GM12873 (cell line): ENCODE measurements around the gene ZNF598.

ENCODE experiments used
- TF ChIP-seq, protein P1 (sequence below): IDR thresholded peaks from 2 replicates; pipeline ENCODE4 v1.5.1; 2012; ENCODE audit warnings: low read depth, mild to moderate bottlenecking, moderate library complexity, low read length, control low read depth; ENCODE audit not compliant: insufficient read depth; ENCODE audit errors: missing control alignments

The ZNF598 gene

GRCh38 chr16:2038382-2039231 lies 29.0 kb upstream of the ZNF598 start:
- TF ChIP-seq, protein P1, sequence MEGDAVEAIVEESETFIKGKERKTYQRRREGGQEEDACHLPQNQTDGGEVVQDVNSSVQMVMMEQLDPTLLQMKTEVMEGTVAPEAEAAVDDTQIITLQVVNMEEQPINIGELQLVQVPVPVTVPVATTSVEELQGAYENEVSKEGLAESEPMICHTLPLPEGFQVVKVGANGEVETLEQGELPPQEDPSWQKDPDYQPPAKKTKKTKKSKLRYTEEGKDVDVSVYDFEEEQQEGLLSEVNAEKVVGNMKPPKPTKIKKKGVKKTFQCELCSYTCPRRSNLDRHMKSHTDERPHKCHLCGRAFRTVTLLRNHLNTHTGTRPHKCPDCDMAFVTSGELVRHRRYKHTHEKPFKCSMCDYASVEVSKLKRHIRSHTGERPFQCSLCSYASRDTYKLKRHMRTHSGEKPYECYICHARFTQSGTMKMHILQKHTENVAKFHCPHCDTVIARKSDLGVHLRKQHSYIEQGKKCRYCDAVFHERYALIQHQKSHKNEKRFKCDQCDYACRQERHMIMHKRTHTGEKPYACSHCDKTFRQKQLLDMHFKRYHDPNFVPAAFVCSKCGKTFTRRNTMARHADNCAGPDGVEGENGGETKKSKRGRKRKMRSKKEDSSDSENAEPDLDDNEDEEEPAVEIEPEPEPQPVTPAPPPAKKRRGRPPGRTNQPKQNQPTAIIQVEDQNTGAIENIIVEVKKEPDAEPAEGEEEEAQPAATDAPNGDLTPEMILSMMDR, result no peak

DNA sequence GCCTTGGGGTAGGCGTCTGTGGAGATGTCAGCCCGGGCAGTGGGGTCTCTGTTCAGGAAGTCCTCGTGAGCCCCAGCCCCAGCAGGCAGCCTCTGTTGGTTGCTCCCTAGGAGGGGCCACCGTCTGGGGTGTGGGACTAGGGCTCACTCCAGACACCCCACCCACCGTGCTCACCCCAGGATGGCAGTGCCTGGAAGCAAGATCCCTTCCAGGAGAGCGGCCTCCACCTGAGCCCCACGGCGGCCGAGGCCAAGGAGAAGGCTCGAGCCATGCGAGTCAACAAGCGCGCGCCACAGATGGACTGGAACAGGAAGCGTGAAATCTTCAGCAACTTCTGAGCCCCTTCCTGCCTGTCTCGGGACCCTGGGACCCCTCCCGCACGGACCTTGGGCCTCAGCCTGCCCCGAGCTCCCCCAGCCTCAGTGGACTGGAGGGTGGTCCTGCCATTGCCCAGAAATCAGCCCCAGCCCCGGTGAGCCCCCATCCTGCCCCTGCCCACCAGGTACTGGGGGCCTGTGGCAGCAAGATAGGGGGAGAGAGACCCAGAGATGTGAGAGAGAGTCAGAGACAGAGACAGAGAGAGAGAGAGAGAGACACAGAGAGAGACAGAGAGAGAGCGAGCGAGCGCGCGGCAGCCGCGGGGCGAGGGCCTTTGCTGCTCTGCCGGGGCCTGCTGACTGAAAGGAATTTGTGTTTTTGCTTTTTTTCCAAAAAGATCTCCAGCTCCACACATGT lies 28.2 kb upstream of the ZNF598 start:
- TF ChIP-seq, protein P1, result no peak

DNA sequence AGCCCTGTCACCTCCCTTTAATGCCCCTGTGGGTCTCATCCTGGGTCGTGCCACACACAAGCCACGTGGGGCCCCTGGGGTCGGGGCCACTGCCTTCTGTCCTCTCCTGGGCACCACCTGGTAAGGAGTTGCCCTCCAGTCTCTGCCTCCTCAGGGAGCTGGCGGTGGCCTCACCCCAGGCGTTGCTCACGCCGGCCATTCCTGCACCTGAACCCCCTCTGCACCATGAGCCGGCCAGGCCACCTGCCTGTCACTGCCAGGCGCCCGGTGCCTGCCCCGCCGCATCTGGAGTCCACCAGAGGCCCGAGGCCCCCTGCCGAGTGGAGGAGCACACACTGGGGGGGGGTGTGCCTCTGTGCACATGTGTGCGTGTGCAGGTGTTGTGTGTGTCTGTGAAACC lies 27.5 kb upstream of the ZNF598 start:
- TF ChIP-seq, protein P1, result no peak

GRCh38 chr16:2036200-2036966 lies 26.8 kb upstream of the ZNF598 start:
- TF ChIP-seq, protein P1, result no peak

GRCh38 chr16:2035431-2036199 lies 26.0 kb upstream of the ZNF598 start:
- TF ChIP-seq, protein P1, result no peak

- TF ChIP-seq, protein P1, result no peak
These were observed 25.2 kb upstream of the ZNF598 start for GRCh38 chr16:2034696-2035430.
